GM20431 (cell line): ENCODE data around the gene KCTD2.

Source experiments
- in situ Hi-C: fragments of 300-500 bp; cut with MseI, MboI; formaldehyde crosslinking; loops from one replicate; pipeline ENCODE4 v1.15.0; 2020; ENCODE audit warnings: low sequenced_read_pairs; ENCODE audit not compliant: unreplicated experiment

The KCTD2 gene

DNA sequence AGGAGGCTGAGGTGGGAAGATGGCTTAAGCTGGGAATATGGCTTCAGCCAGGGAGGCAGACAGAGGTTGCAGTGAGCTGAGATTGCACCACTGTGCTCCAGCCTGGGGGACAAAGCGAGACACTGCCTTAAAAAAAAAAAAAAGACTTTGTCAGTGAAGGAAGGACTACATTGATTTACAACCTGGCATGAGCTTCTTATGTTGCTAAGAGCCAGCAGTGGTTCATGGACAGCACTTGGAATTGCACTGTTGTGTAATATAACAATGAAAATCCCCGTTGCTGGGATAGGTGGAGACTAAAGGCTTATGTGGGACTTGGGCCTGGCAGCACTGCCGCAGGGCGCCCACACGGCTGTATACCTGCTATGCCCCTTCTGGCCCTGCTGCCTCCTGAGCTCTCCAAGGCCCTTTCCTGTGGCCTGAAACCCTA is 26.6 kb downstream of the KCTD2 start:
- in situ Hi-C loops: no loop called here

DNA sequence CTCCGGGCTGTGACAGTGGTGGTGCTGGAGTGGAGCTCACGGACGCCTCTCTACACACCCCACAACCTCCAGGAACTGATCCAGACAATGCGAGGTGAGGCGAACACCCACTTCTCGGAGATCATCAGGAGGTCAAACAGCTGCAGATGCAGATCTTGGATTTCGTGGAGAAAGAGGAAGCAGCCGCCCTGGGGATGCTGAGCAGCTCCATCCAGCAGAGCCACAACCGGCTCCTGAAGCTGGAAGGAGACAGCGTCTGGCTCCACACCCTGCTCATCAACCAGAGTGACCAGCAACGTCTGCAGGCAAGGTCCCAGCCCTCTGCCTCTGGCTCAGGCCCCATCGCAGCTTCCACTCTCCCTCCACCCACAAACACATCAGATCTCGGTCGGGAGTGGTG is 27.5 kb downstream of the KCTD2 start:
- in situ Hi-C loops: no loop called here

DNA sequence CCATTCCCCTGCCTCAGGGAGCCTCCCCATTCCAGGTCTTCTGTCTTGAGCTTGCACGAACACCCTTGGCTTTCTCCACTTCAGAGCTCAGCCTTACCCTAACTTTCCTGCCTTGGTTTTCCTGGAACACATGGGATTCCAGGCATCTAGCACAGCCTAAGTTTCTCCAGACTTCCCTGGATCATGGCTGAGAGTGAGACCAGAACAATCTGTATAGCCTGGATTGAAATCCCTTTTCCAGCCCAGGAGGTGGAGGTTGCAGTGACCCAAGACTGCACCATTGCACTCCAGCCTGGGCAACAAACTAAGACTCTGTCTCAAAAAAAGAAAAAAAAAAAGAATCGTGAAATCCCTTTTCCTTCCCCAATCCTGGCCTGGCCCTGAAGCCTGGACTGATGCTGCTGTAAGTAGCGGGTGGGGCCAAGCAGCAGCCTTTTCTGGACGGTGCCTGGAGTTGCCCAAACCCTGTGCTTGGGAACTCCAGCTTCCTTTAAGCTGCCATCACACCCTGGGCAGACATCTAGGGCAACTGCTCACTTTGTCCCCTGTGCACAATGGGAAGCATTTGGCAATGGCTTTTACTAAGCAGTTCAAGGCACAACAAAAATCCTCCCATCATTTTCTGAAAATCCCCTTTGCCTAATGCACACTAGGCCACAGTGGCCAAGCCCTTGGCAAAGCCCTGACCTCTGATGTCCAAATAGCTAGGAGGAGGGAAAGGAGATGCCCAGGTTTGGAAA is 28.7 kb downstream of the KCTD2 start:
- in situ Hi-C loops: no loop called here

DNA sequence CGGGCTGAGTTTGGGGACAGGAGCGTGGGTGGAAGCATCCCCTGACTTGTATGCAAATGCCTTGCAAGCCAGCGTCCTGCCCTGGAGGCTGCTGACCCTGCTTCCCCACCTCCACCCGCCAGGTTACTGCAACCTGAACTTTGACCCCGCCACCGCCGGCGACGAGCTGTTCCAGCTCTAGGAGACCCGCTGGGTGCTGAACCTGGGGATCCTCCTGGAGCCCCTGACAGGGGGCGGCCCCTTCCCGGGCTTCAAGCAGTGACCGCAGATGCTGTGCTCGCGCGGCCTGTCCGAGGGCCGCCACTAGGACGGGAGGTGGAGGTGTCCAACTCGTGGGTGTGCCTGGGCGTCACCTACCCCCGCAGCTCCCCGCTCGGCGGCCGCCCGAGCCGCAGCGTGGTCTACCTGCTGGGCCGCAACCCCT is 30.1 kb downstream of the KCTD2 start:
- in situ Hi-C loops: no loop called here

- in situ Hi-C loops: no loop called here
Observed at GRCh38 chr17:75077496-75078283, 30.7 kb downstream of the KCTD2 start.

DNA sequence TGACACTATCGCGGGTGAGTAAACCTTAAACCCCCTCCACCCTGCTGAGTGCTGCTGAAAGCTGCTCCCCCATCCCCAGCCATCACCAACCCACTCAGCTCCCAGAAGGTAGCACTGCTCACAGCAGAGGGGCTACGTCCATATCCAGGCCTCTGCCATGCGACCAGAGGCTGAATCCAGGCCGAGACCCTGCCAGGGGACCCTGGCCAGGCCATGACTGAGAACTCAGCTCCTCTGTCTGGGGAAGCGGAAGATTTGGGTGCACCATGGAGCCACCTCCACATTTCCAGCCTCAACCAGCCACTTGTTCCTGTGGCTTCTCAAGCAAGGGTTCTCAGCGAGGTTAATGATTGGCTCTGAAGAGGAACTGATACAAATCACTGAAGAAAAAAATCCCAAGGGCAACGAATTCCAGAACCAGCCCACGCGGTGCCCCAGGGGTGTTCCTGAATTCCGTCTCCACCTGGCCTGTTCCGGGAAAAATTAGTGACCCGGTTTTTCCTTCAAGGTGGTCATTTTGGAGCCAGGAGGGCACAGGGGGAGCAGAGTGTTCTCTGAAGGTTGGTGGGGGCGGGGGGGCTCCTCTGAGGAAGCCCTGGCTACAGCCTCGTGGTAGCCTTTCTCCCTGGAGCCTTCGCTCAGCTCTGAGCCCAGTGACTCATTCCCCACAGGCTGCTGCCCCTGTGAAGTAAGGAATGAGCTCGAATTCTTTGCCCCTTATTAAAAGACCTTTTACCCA is 31.4 kb downstream of the KCTD2 start:
- in situ Hi-C loops: no loop called here

- in situ Hi-C loops: no loop called here
Observed at GRCh38 chr17:75079023-75079373, 32.0 kb downstream of the KCTD2 start.

GRCh38 chr17:75081611-75082540 is 34.9 kb downstream of the KCTD2 start:
- in situ Hi-C loops: no loop called here

- in situ Hi-C loops: no loop called here
Observed at GRCh38 chr17:75082683-75083082, 35.7 kb downstream of the KCTD2 start.

GRCh38 chr17:75084039-75084660 is 37.1 kb downstream of the KCTD2 start:
- in situ Hi-C loops: no loop called here

- in situ Hi-C loops: no loop called here
Observed at GRCh38 chr17:75086496-75087181, 39.6 kb downstream of the KCTD2 start.

DNA sequence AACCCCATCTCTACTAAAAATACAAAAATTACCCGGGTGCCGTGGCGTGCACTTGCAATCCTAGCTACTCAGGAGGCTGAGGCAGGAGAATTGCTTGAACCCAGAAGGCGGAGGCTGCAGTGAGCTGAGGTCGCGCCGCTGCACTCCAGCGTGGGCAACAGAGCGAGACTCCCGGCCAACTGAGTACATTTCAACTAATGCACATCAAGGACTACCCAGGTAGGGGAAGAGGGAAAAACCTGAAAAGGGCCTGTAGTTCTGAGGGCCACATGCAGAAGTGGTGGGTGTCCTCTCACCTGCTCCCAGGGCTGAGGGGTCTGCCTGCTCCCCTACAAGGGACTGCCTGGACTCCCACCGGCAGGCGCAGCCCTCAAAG is 40.1 kb downstream of the KCTD2 start:
- in situ Hi-C loops: no loop called here

GRCh38 chr17:75087558-75088453 is 40.8 kb downstream of the KCTD2 start, which contains the start of gene SLC16A5:
Gene SLC16A5 (plus strand): TSS chr17:75087954. CDS start chr17:75093637, 5,683 bp downstream.
- in situ Hi-C loops: no loop called here

GRCh38 chr17:75088465-75089417 is 41.7 kb downstream of the KCTD2 start:
- in situ Hi-C loops: no loop called here

GRCh38 chr17:75090871-75091854 is 44.1 kb downstream of the KCTD2 start:
- in situ Hi-C loops: no loop called here
